ENCODE results near the gene GREB1. TPM values are rescaled to one million over a fixed set of nuclear protein-coding genes. Genes with fewer than 3 reads are reported as not detected.

GREB1 gene
- total RNA-seq, 1 donor from 2014 or later, result 0.23 TPM

GRCh38 chr2:11577101-11577883 lies 43.4 kb downstream of the GREB1 start:
- no peak overlapping the region for H3K4me3 Mint-ChIP-seq (ENCODE audit: low read depth)
- intact Hi-C loops (cut with micrococcal nuclease), result no loop called here
- DNase-seq (ENCODE audit: low spot score), result no peak
- H3K27me3 Mint-ChIP-seq (ENCODE audit: low read depth), result no peaks in the 10 kb centered on the region
- H3K9me3 Mint-ChIP-seq, result no peaks in the 10 kb centered on the region
- no peaks in the 10 kb centered on the region for H3K36me3 Mint-ChIP-seq (ENCODE audit: low read depth)
- no peaks in the 10 kb centered on the region for H3K4me1 Mint-ChIP-seq (ENCODE audit: low read depth)
- H3K27ac Mint-ChIP-seq, result no peak overlapping the region

- Mint-ChIP-seq H3K4me1 (ENCODE audit: low read depth) (peaks cover 3% of the 10 kb centered on the region), H3K27me3 (ENCODE audit: low read depth) (no peaks in the 10 kb centered on the region), H3K9me3 (no peaks in the 10 kb centered on the region), H3K27ac (no peak overlapping the region), H3K4me3 (ENCODE audit: low read depth) (no peak overlapping the region), H3K36me3 (ENCODE audit: low read depth) (no peaks in the 10 kb centered on the region)
- intact Hi-C loops (cut with micrococcal nuclease), result no loop called here
- DNase-seq (ENCODE audit: low spot score), result no peak
Measured at GRCh38 chr2:11578081-11578948, 44.5 kb downstream of the GREB1 start.

GRCh38 chr2:11578986-11579774 lies 45.3 kb downstream of the GREB1 start:
- intact Hi-C loops (cut with micrococcal nuclease), result no loop called here
- no peak for DNase-seq (ENCODE audit: low spot score)
- Mint-ChIP-seq H3K4me3 (ENCODE audit: low read depth) (no peak overlapping the region), H3K27me3 (ENCODE audit: low read depth) (no peaks in the 10 kb centered on the region), H3K4me1 (ENCODE audit: low read depth) (peaks cover 9% of the 10 kb centered on the region), H3K27ac (no peak overlapping the region), H3K36me3 (ENCODE audit: low read depth) (no peaks in the 10 kb centered on the region), H3K9me3 (no peaks in the 10 kb centered on the region)

GRCh38 chr2:11579867-11580659 lies 46.2 kb downstream of the GREB1 start:
- Mint-ChIP-seq H3K4me3 (ENCODE audit: low read depth) (no peak overlapping the region), H3K36me3 (ENCODE audit: low read depth) (no peaks in the 10 kb centered on the region), H3K27me3 (ENCODE audit: low read depth) (no peaks in the 10 kb centered on the region), H3K27ac (no peak overlapping the region), H3K4me1 (ENCODE audit: low read depth) (peaks cover 13% of the 10 kb centered on the region), H3K9me3 (no peaks in the 10 kb centered on the region)
- no peak for DNase-seq (ENCODE audit: low spot score)
- intact Hi-C loops (cut with micrococcal nuclease), result loop anchor here (10.0 kb wide), 1 partner anchor 175 kb away; no protein-coding TSS in a partner anchor

- H3K4me3 Mint-ChIP-seq (ENCODE audit: low read depth), result no peak overlapping the region
- no peak overlapping the region for H3K27ac Mint-ChIP-seq
- H3K9me3 Mint-ChIP-seq, result no peaks in the 10 kb centered on the region
- peaks cover 13% of the 10 kb centered on the region for H3K4me1 Mint-ChIP-seq (ENCODE audit: low read depth)
- H3K36me3 Mint-ChIP-seq (ENCODE audit: low read depth), result no peaks in the 10 kb centered on the region
- DNase-seq (ENCODE audit: low spot score), result no peak
- intact Hi-C loops (cut with micrococcal nuclease), result loop anchor here (10.0 kb wide), 1 partner anchor 174 kb away; no protein-coding TSS in a partner anchor
- no peaks in the 10 kb centered on the region for H3K27me3 Mint-ChIP-seq (ENCODE audit: low read depth)
Measured at GRCh38 chr2:11580697-11581096, 46.9 kb downstream of the GREB1 start.

GRCh38 chr2:11581124-11581796 lies 47.4 kb downstream of the GREB1 start:
- Mint-ChIP-seq H3K4me1 (ENCODE audit: low read depth) (peaks cover 13% of the 10 kb centered on the region), H3K27ac (no peak overlapping the region), H3K4me3 (ENCODE audit: low read depth) (no peak overlapping the region), H3K36me3 (ENCODE audit: low read depth) (no peaks in the 10 kb centered on the region), H3K9me3 (no peaks in the 10 kb centered on the region), H3K27me3 (ENCODE audit: low read depth) (no peaks in the 10 kb centered on the region)
- DNase-seq (ENCODE audit: low spot score), result no peak
- intact Hi-C loops (cut with micrococcal nuclease), result loop anchor here (10.0 kb wide), 1 partner anchor 174 kb away; no protein-coding TSS in a partner anchor

- DNase-seq (ENCODE audit: low spot score), result no peak
- Mint-ChIP-seq H3K27ac (no peak overlapping the region), H3K4me3 (ENCODE audit: low read depth) (no peak overlapping the region), H3K9me3 (no peaks in the 10 kb centered on the region), H3K36me3 (ENCODE audit: low read depth) (no peaks in the 10 kb centered on the region), H3K27me3 (ENCODE audit: low read depth) (no peaks in the 10 kb centered on the region), H3K4me1 (ENCODE audit: low read depth) (peaks cover 13% of the 10 kb centered on the region)
- intact Hi-C loops (cut with micrococcal nuclease), result loop anchor here (10.0 kb wide), 1 partner anchor 173 kb away; no protein-coding TSS in a partner anchor
Measured at GRCh38 chr2:11581797-11582611, 48.2 kb downstream of the GREB1 start.

- no peaks in the 10 kb centered on the region for H3K9me3 Mint-ChIP-seq
- DNase-seq (ENCODE audit: low spot score), result no peak
- no peaks in the 10 kb centered on the region for H3K27me3 Mint-ChIP-seq (ENCODE audit: low read depth)
- intact Hi-C loops (cut with micrococcal nuclease), result loop anchor here (10.0 kb wide), 1 partner anchor 172 kb away; no protein-coding TSS in a partner anchor
- H3K4me1 Mint-ChIP-seq (ENCODE audit: low read depth), result peaks cover 13% of the 10 kb centered on the region
- H3K36me3 Mint-ChIP-seq (ENCODE audit: low read depth), result no peaks in the 10 kb centered on the region
- H3K4me3 Mint-ChIP-seq (ENCODE audit: low read depth), result no peak overlapping the region
- H3K27ac Mint-ChIP-seq, result no peak overlapping the region
Measured at GRCh38 chr2:11582612-11582861, 48.7 kb downstream of the GREB1 start.

- Mint-ChIP-seq H3K36me3 (ENCODE audit: low read depth) (no peaks in the 10 kb centered on the region), H3K27me3 (ENCODE audit: low read depth) (no peaks in the 10 kb centered on the region), H3K27ac (no peak overlapping the region), H3K9me3 (no peaks in the 10 kb centered on the region), H3K4me3 (ENCODE audit: low read depth) (no peak overlapping the region), H3K4me1 (ENCODE audit: low read depth) (peaks cover 13% of the 10 kb centered on the region)
- peak; percentile 32 for DNase-seq (ENCODE audit: low spot score)
- intact Hi-C loops (cut with micrococcal nuclease), result loop anchor here (10.0 kb wide), 1 partner anchor 172 kb away; no protein-coding TSS in a partner anchor
Measured at GRCh38 chr2:11582862-11583752, 49.3 kb downstream of the GREB1 start.

- H3K4me1 Mint-ChIP-seq (ENCODE audit: low read depth), result peaks cover 13% of the 10 kb centered on the region
Measured at GRCh38 chr2:11583840-11584524, 50.1 kb downstream of the GREB1 start.

More at GRCh38 chr2:11583840-11584524, 50.1 kb downstream of the GREB1 start:
- Mint-ChIP-seq H3K4me3 (ENCODE audit: low read depth) (no peak overlapping the region), H3K27me3 (ENCODE audit: low read depth) (no peaks in the 10 kb centered on the region), H3K27ac (peak overlapping the region; percentile 47), H3K36me3 (ENCODE audit: low read depth) (no peaks in the 10 kb centered on the region), H3K9me3 (no peaks in the 10 kb centered on the region)
- peak; percentile 55 for DNase-seq (ENCODE audit: low spot score)
- intact Hi-C loops (cut with micrococcal nuclease), result loop anchor here (1.0 to 10.0 kb wide), 5 partner anchors 106 to 752 kb away; no protein-coding TSS in a partner anchor
